ENCODE measurements around the gene FAM120AOS.

The FAM120AOS gene

GRCh38 chr9:93453047-93453914 lies at the start of gene FAM120AOS:
TSS of gene FAM120AOS (minus strand) at chr9:93453581. CDS start at chr9:93452709, 872 bp downstream.
- peak; percentile 89 to 94 for DNase-seq

- no peak for DNase-seq
Measured at GRCh38 chr9:93501406-93501805, 48.0 kb upstream of the FAM120AOS start.

- DNase-seq = no peak
Measured at GRCh38 chr9:93500571-93501298, 47.4 kb upstream of the FAM120AOS start.

- no peak for DNase-seq
Measured at GRCh38 chr9:93496285-93496684, 42.9 kb upstream of the FAM120AOS start.

- no peak for DNase-seq
Measured at GRCh38 chr9:93493949-93494348, 40.6 kb upstream of the FAM120AOS start.

- no peak for DNase-seq
Measured at GRCh38 chr9:93492327-93492726, 38.9 kb upstream of the FAM120AOS start.

GRCh38 chr9:93491593-93492232 lies 38.3 kb upstream of the FAM120AOS start:
- no peak for DNase-seq

GRCh38 chr9:93488244-93488643 lies 34.9 kb upstream of the FAM120AOS start:
- no peak for DNase-seq

GRCh38 chr9:93486268-93486667 lies 32.9 kb upstream of the FAM120AOS start:
- DNase-seq = no peak

GRCh38 chr9:93483497-93483896 lies 30.1 kb upstream of the FAM120AOS start:
- no peak for DNase-seq

GRCh38 chr9:93480728-93481324 lies 27.4 kb upstream of the FAM120AOS start:
- no peak for DNase-seq

- DNase-seq = no peak
Measured at GRCh38 chr9:93480262-93480661, 26.9 kb upstream of the FAM120AOS start.

GRCh38 chr9:93479726-93480125 lies 26.3 kb upstream of the FAM120AOS start:
- no peak for DNase-seq

GRCh38 chr9:93477397-93477796 lies 24.0 kb upstream of the FAM120AOS start:
- no peak for DNase-seq

- no peak for DNase-seq
Measured at GRCh38 chr9:93476924-93477323, 23.5 kb upstream of the FAM120AOS start.

- DNase-seq = no peak
Measured at GRCh38 chr9:93475856-93476255, 22.5 kb upstream of the FAM120AOS start.

GRCh38 chr9:93475108-93475507 lies 21.7 kb upstream of the FAM120AOS start:
- DNase-seq = no peak

GRCh38 chr9:93473411-93473810 lies 20.0 kb upstream of the FAM120AOS start:
- no peak for DNase-seq

- DNase-seq = no peak
Measured at GRCh38 chr9:93471124-93471523, 17.7 kb upstream of the FAM120AOS start.

GRCh38 chr9:93470391-93470790 lies 17.0 kb upstream of the FAM120AOS start:
- DNase-seq = no peak

- DNase-seq = no peak
Measured at GRCh38 chr9:93468763-93469456, 15.5 kb upstream of the FAM120AOS start.

- DNase-seq = peak; percentile 30 to 35
Measured at GRCh38 chr9:93467462-93467861, 14.1 kb upstream of the FAM120AOS start.

GRCh38 chr9:93467062-93467416 lies 13.7 kb upstream of the FAM120AOS start:
- DNase-seq = peak; percentile 66 to 72
